ENCODE data around the gene XPO5.
"Not testable (repeated sequence)": the region's sequence is repeated elsewhere in the genome, so short reads cannot be mapped to it uniquely, and the experiment has no call there.

- not testable (repeated sequence) for TF ChIP-seq CTCF (IDR thresholded peaks at IDR 0.05); POLR2AphosphoS5 (IDR thresholded peaks at IDR 0.05; ENCODE audit: low read depth, low read length); SIN3A (IDR thresholded peaks at IDR 0.05; ENCODE audit: borderline replicate concordance, insufficient read depth, low read depth, low read length)
Observed at GRCh38 chr6:43539409-43539808, 36.4 kb downstream of the XPO5 start.

All from Panc1 (cell line).